SK-N-SH (cell line): ENCODE measurements around the gene SLC7A14. TPM values are rescaled to one million over a fixed set of nuclear protein-coding genes. Genes with fewer than 3 reads are reported as not detected.

Source experiments
- CTCF ChIA-PET: fragments of 300-600, 350-600 bp; formaldehyde crosslinking; extraction: SDS; loops from one replicate; lab custom pipeline; 2021; lab: Yijun Ruan, JAX
- POLR2A ChIA-PET: fragments of 350-600 bp; sonication (Branson Sonifier 250); formaldehyde crosslinking; extraction: SDS; loops from one replicate; lab custom pipeline; 2020; ENCODE audit warnings: antibody characterized with exemption, inconsistent platforms; lab: Yijun Ruan, JAX
- DNase-seq: peaks from one replicate; pipeline ENCODE4 v3.0.0; 2012
- H2AFZ ChIP-seq: fragments of 200-600 bp; sonication (generic); 2 replicates; pipeline ENCODE4 v1.8.1; 2016; ENCODE audit warnings: antibody characterized with exemption, mild to moderate bottlenecking, low read depth
- H3F3A ChIP-seq: fragments of 200-600 bp; sonication (generic); replicated peaks from 2 replicates; pipeline ENCODE3; 2016; ENCODE audit warnings: antibody characterized with exemption, mild to moderate bottlenecking; ENCODE audit not compliant: insufficient read depth
- H3K27ac ChIP-seq, 2 experiments: fragments of 200-500 bp in 1 of 2; fragments of 200-600 bp in 1 of 2; sonication (Bioruptor generic) in 1 of 2; sonication (generic), shearing (Covaris generic) in 1 of 2; 2 replicates each; pipeline versions ENCODE4 v1.5.1 to v1.6.1; 2014 to 2016; ENCODE audit warnings: low read depth in 2 of 2, inconsistent platforms in 1 of 2, low read length in 1 of 2, mild to moderate bottlenecking in 1 of 2, mixed read lengths in 1 of 2
- H3K27me3 ChIP-seq: fragments of 200-600 bp; sonication (generic), shearing (Covaris generic); 2 replicates; pipeline ENCODE4 v1.6.1; 2016; ENCODE audit warnings: mixed run types; ENCODE audit not compliant: insufficient read depth
- H3K36me3 ChIP-seq, 2 experiments: fragments of 200-500 bp in 1 of 2; fragments of 200-600 bp in 1 of 2; sonication (Bioruptor generic) in 1 of 2; sonication (generic) in 1 of 2; replicated peaks in 1 of 2; 2 replicates each; pipeline versions ENCODE3 to v1.5.1; 2014 to 2016; ENCODE audit warnings: low read length in 1 of 2, mild to moderate bottlenecking in 1 of 2; ENCODE audit not compliant: insufficient read depth in 2 of 2, control insufficient read depth in 1 of 2
- H3K4me1 ChIP-seq, 2 experiments: fragments of 200-500 bp in 1 of 2; fragments of 200-600 bp in 1 of 2; sonication (Bioruptor generic) in 1 of 2; sonication (generic), shearing (Covaris generic) in 1 of 2; 2 replicates each; pipeline versions ENCODE4 v1.5.1 to v1.6.1; 2014 to 2016; ENCODE audit warnings: low read depth in 1 of 2, low read length in 1 of 2, mixed run types in 1 of 2; ENCODE audit not compliant: insufficient read depth in 2 of 2, control insufficient read depth in 1 of 2
- H3K4me2 ChIP-seq: fragments of 200-600 bp; sonication (generic), shearing (Covaris generic); 2 replicates; pipeline ENCODE4 v1.6.1; 2017; ENCODE audit warnings: mixed run types
- H3K4me3 ChIP-seq, 2 experiments: fragments of 200-500 bp in 1 of 2; fragments of 200-600 bp in 1 of 2; sonication (Bioruptor generic) in 1 of 2; sonication (generic), shearing (Covaris generic) in 1 of 2; 2 replicates each; pipeline versions ENCODE4 v1.5.1 to v1.8.1; 2014 to 2016; ENCODE audit warnings: low read depth in 2 of 2, inconsistent platforms in 1 of 2, low read length in 1 of 2, mild to moderate bottlenecking in 1 of 2, mixed read lengths in 1 of 2, moderate library complexity in 1 of 2
- H3K79me2 ChIP-seq: fragments of 200-600 bp; sonication (generic); 2 replicates; pipeline ENCODE4 v1.8.1; 2017; ENCODE audit warnings: mild to moderate bottlenecking; ENCODE audit not compliant: insufficient read depth
- H3K9ac ChIP-seq: fragments of 200-600 bp; sonication (generic); 2 replicates; pipeline ENCODE4 v1.6.1; 2017; ENCODE audit warnings: mixed run types
- H3K9me2 ChIP-seq: fragments of 200-600 bp; sonication (generic); 2 replicates; pipeline ENCODE4 v1.6.1; 2017; ENCODE audit warnings: mixed run types
- H3K9me3 ChIP-seq: fragments of 200-600 bp; sonication (generic); 2 replicates; pipeline ENCODE4 v1.6.1; 2017; ENCODE audit warnings: mixed run types, mild to moderate bottlenecking, moderate library complexity
- H4K20me1 ChIP-seq: fragments of 200-600 bp; sonication (generic); 2 replicates; pipeline ENCODE4 v1.6.1; 2017; ENCODE audit warnings: mild to moderate bottlenecking, mixed run types; ENCODE audit not compliant: insufficient read depth
- FOSL2 ChIP-seq: IDR thresholded peaks from 2 replicates; pipeline ENCODE4 v1.4.0; 2012; ENCODE audit warnings: low read depth, mild to moderate bottlenecking, moderate library complexity, borderline replicate concordance
- MEF2A ChIP-seq: IDR thresholded peaks from 2 replicates; pipeline ENCODE4 v1.4.0; 2012; ENCODE audit warnings: low read depth, borderline replicate concordance
- RCOR1 ChIP-seq: fragments of 150-350 bp; IDR thresholded peaks from 2 replicates; pipeline ENCODE4 v1.6.1; 2017; ENCODE audit warnings: antibody characterized with exemption, low read length
- RFX5 ChIP-seq: IDR thresholded peaks from 2 replicates; pipeline ENCODE4 v1.6.1; 2012; ENCODE audit warnings: mild to moderate bottlenecking, improper control_type of control experiment, low read length
- RXRA ChIP-seq: IDR thresholded peaks from 2 replicates; pipeline ENCODE4 v1.4.0; 2012; ENCODE audit warnings: low read depth, mild to moderate bottlenecking, borderline replicate concordance
- SMC3 ChIP-seq: IDR thresholded peaks from 2 replicates; pipeline ENCODE4 v1.6.1; 2012; ENCODE audit warnings: low read depth, low read length, improper control_type of control experiment
- TCF12 ChIP-seq: IDR thresholded peaks from 2 replicates; pipeline ENCODE4 v1.4.0; 2012
- WGBS: methylation state at CpG from one replicate; pipeline ENCODE4 v1.1.6; 2017; ENCODE audit warnings: low lambda C conversion rate; 5-methylcytosine and 5-hydroxymethylcytosine counted together
- polyA plus RNA-seq, 3 experiments: library from polyadenylated mRNA; depleted of rRNA; stranded (reverse); fragments of >200 nt; gene quantifications; 2 replicates each; pipeline ENCODE4 v1.2.3, GENCODE V29; 2012
- TF ChIP-seq, protein P1 (sequence below): IDR thresholded peaks from 2 replicates; pipeline ENCODE4 v1.6.1; 2012; ENCODE audit warnings: mild to moderate bottlenecking, low read depth, low read length, moderate library complexity
- TF ChIP-seq, protein P2 (sequence below): IDR thresholded peaks from 2 replicates; pipeline ENCODE4 v1.4.0; 2012; ENCODE audit warnings: low read depth, borderline replicate concordance
- TF ChIP-seq, protein P3 (sequence below): fragments of 150-350 bp; IDR thresholded peaks from 2 replicates; pipeline ENCODE4 v1.6.1; 2017; ENCODE audit warnings: antibody characterized with exemption, low read length, low read depth, borderline replicate concordance

The SLC7A14 gene
- polyA plus RNA-seq, 1 of the 3 experiments (the other 2 are of a cell fraction) = 2.5 TPM

DNA sequence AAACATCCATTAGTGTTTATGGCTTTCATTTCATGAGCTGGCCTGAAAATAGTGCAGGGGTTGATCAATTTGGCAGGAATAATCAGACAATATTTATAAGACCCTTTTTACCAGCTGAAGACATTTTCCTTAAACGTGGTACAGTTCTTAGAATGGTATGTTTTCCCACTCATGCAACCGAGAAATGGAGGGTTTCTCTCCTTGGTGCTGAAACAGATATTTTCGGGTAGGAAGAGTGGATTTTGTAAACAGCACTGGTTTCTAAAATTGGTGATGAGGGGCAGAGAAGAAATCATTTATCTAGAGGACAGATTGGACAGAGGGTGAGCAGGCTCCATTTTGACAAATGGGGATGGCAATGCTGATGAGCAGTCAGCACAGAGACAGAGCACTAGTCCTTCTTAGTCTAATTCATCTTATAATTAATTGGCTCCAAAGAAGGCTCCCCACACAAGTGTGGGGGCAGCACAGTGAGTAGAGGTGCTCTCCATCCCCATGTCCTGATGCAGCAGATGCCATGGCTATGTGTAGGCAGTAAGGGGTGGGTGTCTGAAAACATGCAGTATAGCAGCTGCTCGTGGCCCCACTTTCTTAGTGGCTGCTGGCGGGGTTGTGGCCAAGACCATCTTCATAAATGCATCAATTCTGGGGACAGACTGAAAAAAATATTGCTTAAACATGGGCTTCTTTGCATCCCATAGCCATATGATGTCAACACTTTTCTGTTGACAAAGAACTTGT, 18.1 kb upstream of the SLC7A14 start:
- no peak overlapping the region for H3K27ac ChIP-seq
- no peak overlapping the region for H2AFZ ChIP-seq
- no peaks in the 10 kb centered on the region for H3K4me1 ChIP-seq
- ChIA-PET CTCF (interaction anchor here (0.7 kb wide), 1 partner anchor 205 kb away, joined by 3 read pairs; no protein-coding TSS in a partner anchor), POLR2A (no interaction called here)
- no peaks in the 10 kb centered on the region for H3K9me3 ChIP-seq
- WGBS = 81% methylated on average over 5 of the region's 5 CpGs
- H3K4me2 ChIP-seq = no peak overlapping the region
- DNase-seq = no peak
- no peaks in the 10 kb centered on the region for H3K27me3 ChIP-seq
- H4K20me1 ChIP-seq = no peaks in the 10 kb centered on the region
- no peak overlapping the region for H3K4me3 ChIP-seq
- no peaks in the 10 kb centered on the region for H3K9me2 ChIP-seq
- no peaks in the 10 kb centered on the region for H3K36me3 ChIP-seq
- TF ChIP-seq, protein P1, sequence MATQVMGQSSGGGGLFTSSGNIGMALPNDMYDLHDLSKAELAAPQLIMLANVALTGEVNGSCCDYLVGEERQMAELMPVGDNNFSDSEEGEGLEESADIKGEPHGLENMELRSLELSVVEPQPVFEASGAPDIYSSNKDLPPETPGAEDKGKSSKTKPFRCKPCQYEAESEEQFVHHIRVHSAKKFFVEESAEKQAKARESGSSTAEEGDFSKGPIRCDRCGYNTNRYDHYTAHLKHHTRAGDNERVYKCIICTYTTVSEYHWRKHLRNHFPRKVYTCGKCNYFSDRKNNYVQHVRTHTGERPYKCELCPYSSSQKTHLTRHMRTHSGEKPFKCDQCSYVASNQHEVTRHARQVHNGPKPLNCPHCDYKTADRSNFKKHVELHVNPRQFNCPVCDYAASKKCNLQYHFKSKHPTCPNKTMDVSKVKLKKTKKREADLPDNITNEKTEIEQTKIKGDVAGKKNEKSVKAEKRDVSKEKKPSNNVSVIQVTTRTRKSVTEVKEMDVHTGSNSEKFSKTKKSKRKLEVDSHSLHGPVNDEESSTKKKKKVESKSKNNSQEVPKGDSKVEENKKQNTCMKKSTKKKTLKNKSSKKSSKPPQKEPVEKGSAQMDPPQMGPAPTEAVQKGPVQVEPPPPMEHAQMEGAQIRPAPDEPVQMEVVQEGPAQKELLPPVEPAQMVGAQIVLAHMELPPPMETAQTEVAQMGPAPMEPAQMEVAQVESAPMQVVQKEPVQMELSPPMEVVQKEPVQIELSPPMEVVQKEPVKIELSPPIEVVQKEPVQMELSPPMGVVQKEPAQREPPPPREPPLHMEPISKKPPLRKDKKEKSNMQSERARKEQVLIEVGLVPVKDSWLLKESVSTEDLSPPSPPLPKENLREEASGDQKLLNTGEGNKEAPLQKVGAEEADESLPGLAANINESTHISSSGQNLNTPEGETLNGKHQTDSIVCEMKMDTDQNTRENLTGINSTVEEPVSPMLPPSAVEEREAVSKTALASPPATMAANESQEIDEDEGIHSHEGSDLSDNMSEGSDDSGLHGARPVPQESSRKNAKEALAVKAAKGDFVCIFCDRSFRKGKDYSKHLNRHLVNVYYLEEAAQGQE = peak; percentile 92
- TF ChIP-seq FOSL2 = no peak
- no peaks in the 10 kb centered on the region for H3K79me2 ChIP-seq
- H3F3A ChIP-seq = peaks cover 10% of the 10 kb centered on the region
- H3K9ac ChIP-seq = no peak overlapping the region

DNA sequence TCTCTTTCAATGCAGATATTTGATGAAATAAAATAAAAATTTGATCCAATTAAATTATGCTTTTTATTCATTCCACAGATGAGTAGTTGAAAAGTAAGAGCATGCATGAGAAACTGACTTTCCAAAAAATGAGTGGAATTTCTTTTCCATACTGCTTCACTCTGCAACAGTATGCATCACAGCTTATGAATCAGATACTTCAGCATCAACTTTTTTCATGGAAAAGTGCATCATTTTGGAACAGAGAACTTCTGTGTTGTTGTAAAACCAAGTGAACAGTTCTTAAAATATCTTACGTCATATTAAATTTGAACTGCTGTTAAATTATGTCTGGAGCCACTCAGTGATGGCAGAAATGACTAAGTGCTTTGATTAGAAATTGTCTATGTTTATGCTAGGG, 16.7 kb upstream of the SLC7A14 start:
- POLR2A ChIA-PET = no interaction called here
- Histone ChIP-seq H3K9ac (no peak overlapping the region), H3K4me2 (no peak overlapping the region)
- peak; percentile 11; the same call in 1 of the 2 replicates for TF ChIP-seq TCF12
- no peak for TF ChIP-seq RXRA
- TF ChIP-seq, all 33 proteins: peak for 1
- Histone ChIP-seq H3F3A (peaks cover 10% of the 10 kb centered on the region), H3K9me2 (no peaks in the 10 kb centered on the region), H3K27ac (no peak overlapping the region), H3K79me2 (no peaks in the 10 kb centered on the region), H3K9me3 (no peaks in the 10 kb centered on the region), H3K4me1 (peaks cover 0 to under 1% of the 10 kb centered on the region in 2 experiments; a peak in 1 of 4 replicates), H3K36me3 (no peaks in the 10 kb centered on the region), H3K27me3 (no peaks in the 10 kb centered on the region), H3K4me3 (no peak overlapping the region), H2AFZ (no peak overlapping the region), H4K20me1 (no peaks in the 10 kb centered on the region)
- 52% methylated on average over 1 of the region's 1 CpG for WGBS
- DNase-seq = no peak
- CTCF ChIA-PET = interaction anchor here (0.7 kb wide), 1 partner anchor 183 kb away, joined by 3 read pairs; no protein-coding TSS in a partner anchor

DNA sequence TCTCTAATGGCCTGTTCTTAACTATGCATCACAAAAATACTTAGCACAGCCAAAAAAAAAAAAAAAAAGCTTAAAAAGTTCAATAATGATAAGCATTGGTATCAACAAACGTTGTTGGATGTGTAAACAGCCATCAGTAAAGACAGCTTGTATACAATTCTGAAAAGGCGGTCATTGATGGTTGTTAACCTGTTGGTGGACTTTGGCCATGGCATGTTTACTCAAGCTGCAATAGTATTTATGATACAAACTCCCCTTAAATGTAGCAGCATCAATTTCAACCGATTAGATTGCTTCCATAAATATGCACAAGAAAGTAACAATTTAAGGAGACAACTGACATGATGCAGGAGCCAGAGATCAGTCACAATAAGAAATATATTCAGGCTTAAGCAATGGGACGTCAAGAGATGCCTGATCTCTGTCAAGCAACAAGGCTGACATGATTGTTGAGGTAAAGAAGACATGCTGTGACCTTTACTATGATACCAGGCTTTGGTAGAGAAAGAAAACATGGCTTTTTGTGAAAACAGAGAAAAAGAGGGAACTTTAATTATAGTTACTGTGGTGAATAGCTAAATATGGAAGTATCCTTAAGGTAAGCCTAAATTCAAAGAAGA, 14.2 kb upstream of the SLC7A14 start:
- no peak overlapping the region for H3K27ac ChIP-seq
- H3K4me2 ChIP-seq = no peak overlapping the region
- H3K9me3 ChIP-seq = no peaks in the 10 kb centered on the region
- H2AFZ ChIP-seq = no peak overlapping the region
- WGBS = 59% methylated on average over 4 of the region's 4 CpGs
- no peaks in the 10 kb centered on the region for H4K20me1 ChIP-seq
- no peak for DNase-seq
- no peak overlapping the region for H3K4me3 ChIP-seq
- ChIA-PET POLR2A (no interaction called here), CTCF (interaction anchor here (0.7 to 1.4 kb wide), 3 partner anchors 9 to 589 kb away, joined by 3 to 5 read pairs (median 3); no protein-coding TSS in a partner anchor)
- no peaks in the 10 kb centered on the region for H3K36me3 ChIP-seq
- no peaks in the 10 kb centered on the region for H3K79me2 ChIP-seq
- peaks cover 0 to 3% of the 10 kb centered on the region in 2 experiments; a peak in 1 of 4 replicates for H3K4me1 ChIP-seq
- H3K9me2 ChIP-seq = no peaks in the 10 kb centered on the region
- peaks cover 10% of the 10 kb centered on the region for H3F3A ChIP-seq
- H3K9ac ChIP-seq = no peak overlapping the region
- no peaks in the 10 kb centered on the region for H3K27me3 ChIP-seq
- TF ChIP-seq TCF12 (no peak), RCOR1 (no peak), MEF2A (no peak), RFX5 (no peak), SMC3 (no peak)
- TF ChIP-seq, protein P2, sequence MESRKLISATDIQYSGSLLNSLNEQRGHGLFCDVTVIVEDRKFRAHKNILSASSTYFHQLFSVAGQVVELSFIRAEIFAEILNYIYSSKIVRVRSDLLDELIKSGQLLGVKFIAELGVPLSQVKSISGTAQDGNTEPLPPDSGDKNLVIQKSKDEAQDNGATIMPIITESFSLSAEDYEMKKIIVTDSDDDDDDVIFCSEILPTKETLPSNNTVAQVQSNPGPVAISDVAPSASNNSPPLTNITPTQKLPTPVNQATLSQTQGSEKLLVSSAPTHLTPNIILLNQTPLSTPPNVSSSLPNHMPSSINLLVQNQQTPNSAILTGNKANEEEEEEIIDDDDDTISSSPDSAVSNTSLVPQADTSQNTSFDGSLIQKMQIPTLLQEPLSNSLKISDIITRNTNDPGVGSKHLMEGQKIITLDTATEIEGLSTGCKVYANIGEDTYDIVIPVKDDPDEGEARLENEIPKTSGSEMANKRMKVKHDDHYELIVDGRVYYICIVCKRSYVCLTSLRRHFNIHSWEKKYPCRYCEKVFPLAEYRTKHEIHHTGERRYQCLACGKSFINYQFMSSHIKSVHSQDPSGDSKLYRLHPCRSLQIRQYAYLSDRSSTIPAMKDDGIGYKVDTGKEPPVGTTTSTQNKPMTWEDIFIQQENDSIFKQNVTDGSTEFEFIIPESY = no peak
- TF ChIP-seq, protein P3, sequence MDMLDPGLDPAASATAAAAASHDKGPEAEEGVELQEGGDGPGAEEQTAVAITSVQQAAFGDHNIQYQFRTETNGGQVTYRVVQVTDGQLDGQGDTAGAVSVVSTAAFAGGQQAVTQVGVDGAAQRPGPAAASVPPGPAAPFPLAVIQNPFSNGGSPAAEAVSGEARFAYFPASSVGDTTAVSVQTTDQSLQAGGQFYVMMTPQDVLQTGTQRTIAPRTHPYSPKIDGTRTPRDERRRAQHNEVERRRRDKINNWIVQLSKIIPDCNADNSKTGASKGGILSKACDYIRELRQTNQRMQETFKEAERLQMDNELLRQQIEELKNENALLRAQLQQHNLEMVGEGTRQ = no peak
